ENCODE results near the gene ADCK2. TPM values are rescaled to one million over a fixed set of nuclear protein-coding genes. Genes with fewer than 3 reads are reported as not detected.
A peak's percentile ranks its signal among the peaks of the same experiment; 100 is the strongest.

The ADCK2 gene
- total and polyA plus RNA-seq, 9 of the 15 experiments (the other 6 are each of a cell fraction or from before 2014, with no cell fraction given): 0.08 to 14.3 (median 9.7) TPM

DNA sequence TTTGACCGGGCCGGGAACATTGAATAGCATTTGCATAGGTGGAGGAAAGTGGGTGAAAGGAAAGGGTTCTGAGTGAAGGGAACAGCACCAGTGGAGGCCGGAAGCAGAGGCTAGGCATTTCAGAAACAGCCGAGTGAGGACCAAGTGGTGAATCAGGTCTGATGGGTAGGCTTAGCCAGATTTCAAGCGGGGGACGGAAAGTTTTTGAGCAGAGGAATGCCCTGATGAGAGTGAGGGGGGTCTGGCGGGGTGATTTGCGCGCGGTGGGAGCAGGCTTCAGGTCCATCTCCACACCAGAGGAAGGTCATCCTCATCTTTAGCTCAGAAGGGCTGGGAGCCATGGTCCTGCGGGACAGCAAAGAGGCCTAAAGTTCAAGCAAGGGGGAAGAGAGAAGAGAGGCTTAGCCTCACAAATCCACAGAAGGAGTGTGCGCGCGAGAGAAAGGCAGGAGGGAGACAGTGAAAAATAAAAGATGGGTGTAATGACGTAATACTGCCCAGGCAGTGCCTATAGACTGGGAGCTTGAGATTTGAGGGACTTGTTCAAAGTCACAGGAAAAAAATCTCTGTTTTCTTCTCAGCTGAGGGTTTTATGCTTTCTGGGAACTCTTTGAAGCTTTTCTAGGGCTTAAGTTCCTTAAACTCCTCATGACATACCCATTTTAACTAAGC is 31.1 kb upstream of the ADCK2 start (continued):
- TF ChIP-seq, protein P1, sequence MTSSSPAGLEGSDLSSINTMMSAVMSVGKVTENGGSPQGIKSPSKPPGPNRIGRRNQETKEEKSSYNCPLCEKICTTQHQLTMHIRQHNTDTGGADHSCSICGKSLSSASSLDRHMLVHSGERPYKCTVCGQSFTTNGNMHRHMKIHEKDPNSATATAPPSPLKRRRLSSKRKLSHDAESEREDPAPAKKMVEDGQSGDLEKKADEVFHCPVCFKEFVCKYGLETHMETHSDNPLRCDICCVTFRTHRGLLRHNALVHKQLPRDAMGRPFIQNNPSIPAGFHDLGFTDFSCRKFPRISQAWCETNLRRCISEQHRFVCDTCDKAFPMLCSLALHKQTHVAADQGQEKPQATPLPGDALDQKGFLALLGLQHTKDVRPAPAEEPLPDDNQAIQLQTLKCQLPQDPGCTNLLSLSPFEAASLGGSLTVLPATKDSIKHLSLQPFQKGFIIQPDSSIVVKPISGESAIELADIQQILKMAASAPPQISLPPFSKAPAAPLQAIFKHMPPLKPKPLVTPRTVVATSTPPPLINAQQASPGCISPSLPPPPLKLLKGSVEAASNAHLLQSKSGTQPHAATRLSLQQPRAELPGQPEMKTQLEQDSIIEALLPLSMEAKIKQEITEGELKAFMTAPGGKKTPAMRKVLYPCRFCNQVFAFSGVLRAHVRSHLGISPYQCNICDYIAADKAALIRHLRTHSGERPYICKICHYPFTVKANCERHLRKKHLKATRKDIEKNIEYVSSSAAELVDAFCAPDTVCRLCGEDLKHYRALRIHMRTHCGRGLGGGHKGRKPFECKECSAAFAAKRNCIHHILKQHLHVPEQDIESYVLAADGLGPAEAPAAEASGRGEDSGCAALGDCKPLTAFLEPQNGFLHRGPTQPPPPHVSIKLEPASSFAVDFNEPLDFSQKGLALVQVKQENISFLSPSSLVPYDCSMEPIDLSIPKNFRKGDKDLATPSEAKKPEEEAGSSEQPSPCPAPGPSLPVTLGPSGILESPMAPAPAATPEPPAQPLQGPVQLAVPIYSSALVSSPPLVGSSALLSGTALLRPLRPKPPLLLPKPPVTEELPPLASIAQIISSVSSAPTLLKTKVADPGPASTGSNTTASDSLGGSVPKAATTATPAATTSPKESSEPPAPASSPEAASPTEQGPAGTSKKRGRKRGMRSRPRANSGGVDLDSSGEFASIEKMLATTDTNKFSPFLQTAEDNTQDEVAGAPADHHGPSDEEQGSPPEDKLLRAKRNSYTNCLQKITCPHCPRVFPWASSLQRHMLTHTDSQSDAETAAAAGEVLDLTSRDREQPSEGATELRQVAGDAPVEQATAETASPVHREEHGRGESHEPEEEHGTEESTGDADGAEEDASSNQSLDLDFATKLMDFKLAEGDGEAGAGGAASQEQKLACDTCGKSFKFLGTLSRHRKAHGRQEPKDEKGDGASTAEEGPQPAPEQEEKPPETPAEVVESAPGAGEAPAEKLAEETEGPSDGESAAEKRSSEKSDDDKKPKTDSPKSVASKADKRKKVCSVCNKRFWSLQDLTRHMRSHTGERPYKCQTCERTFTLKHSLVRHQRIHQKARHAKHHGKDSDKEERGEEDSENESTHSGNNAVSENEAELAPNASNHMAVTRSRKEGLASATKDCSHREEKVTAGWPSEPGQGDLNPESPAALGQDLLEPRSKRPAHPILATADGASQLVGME (CRISPR knock-in tag; IDR thresholded peaks at IDR 0.05): no peak
- TF ChIP-seq DNMT1 (IDR thresholded peaks at IDR 0.05) (no peak), TEAD4 (IDR thresholded peaks at IDR 0.05; ENCODE audit: low read length) (no peak), TEAD4 (CRISPR knock-in tag; IDR thresholded peaks at IDR 0.05; ENCODE audit: borderline replicate concordance) (no peak)
- TF ChIP-seq, protein P2, sequence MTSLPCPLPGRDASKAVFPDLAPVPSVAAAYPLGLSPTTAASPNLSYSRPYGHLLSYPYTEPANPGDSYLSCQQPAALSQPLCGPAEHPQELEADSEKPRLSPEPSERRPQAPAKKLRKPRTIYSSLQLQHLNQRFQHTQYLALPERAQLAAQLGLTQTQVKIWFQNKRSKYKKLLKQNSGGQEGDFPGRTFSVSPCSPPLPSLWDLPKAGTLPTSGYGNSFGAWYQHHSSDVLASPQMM (CRISPR knock-in tag; IDR thresholded peaks at IDR 0.05): no peak
- TF ChIP-seq, protein P3, sequence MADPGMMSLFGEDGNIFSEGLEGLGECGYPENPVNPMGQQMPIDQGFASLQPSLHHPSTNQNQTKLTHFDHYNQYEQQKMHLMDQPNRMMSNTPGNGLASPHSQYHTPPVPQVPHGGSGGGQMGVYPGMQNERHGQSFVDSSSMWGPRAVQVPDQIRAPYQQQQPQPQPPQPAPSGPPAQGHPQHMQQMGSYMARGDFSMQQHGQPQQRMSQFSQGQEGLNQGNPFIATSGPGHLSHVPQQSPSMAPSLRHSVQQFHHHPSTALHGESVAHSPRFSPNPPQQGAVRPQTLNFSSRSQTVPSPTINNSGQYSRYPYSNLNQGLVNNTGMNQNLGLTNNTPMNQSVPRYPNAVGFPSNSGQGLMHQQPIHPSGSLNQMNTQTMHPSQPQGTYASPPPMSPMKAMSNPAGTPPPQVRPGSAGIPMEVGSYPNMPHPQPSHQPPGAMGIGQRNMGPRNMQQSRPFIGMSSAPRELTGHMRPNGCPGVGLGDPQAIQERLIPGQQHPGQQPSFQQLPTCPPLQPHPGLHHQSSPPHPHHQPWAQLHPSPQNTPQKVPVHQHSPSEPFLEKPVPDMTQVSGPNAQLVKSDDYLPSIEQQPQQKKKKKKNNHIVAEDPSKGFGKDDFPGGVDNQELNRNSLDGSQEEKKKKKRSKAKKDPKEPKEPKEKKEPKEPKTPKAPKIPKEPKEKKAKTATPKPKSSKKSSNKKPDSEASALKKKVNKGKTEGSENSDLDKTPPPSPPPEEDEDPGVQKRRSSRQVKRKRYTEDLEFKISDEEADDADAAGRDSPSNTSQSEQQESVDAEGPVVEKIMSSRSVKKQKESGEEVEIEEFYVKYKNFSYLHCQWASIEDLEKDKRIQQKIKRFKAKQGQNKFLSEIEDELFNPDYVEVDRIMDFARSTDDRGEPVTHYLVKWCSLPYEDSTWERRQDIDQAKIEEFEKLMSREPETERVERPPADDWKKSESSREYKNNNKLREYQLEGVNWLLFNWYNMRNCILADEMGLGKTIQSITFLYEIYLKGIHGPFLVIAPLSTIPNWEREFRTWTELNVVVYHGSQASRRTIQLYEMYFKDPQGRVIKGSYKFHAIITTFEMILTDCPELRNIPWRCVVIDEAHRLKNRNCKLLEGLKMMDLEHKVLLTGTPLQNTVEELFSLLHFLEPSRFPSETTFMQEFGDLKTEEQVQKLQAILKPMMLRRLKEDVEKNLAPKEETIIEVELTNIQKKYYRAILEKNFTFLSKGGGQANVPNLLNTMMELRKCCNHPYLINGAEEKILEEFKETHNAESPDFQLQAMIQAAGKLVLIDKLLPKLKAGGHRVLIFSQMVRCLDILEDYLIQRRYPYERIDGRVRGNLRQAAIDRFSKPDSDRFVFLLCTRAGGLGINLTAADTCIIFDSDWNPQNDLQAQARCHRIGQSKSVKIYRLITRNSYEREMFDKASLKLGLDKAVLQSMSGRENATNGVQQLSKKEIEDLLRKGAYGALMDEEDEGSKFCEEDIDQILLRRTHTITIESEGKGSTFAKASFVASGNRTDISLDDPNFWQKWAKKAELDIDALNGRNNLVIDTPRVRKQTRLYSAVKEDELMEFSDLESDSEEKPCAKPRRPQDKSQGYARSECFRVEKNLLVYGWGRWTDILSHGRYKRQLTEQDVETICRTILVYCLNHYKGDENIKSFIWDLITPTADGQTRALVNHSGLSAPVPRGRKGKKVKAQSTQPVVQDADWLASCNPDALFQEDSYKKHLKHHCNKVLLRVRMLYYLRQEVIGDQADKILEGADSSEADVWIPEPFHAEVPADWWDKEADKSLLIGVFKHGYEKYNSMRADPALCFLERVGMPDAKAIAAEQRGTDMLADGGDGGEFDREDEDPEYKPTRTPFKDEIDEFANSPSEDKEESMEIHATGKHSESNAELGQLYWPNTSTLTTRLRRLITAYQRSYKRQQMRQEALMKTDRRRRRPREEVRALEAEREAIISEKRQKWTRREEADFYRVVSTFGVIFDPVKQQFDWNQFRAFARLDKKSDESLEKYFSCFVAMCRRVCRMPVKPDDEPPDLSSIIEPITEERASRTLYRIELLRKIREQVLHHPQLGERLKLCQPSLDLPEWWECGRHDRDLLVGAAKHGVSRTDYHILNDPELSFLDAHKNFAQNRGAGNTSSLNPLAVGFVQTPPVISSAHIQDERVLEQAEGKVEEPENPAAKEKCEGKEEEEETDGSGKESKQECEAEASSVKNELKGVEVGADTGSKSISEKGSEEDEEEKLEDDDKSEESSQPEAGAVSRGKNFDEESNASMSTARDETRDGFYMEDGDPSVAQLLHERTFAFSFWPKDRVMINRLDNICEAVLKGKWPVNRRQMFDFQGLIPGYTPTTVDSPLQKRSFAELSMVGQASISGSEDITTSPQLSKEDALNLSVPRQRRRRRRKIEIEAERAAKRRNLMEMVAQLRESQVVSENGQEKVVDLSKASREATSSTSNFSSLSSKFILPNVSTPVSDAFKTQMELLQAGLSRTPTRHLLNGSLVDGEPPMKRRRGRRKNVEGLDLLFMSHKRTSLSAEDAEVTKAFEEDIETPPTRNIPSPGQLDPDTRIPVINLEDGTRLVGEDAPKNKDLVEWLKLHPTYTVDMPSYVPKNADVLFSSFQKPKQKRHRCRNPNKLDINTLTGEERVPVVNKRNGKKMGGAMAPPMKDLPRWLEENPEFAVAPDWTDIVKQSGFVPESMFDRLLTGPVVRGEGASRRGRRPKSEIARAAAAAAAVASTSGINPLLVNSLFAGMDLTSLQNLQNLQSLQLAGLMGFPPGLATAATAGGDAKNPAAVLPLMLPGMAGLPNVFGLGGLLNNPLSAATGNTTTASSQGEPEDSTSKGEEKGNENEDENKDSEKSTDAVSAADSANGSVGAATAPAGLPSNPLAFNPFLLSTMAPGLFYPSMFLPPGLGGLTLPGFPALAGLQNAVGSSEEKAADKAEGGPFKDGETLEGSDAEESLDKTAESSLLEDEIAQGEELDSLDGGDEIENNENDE (IDR thresholded peaks at IDR 0.05; ENCODE audit: low read depth, low read length): no peak
- TF ChIP-seq, protein P4, sequence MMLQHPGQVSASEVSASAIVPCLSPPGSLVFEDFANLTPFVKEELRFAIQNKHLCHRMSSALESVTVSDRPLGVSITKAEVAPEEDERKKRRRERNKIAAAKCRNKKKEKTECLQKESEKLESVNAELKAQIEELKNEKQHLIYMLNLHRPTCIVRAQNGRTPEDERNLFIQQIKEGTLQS (IDR thresholded peaks at IDR 0.05): peak; percentile 50
- TF ChIP-seq, protein P4 (CRISPR knock-in tag; conservative IDR thresholded peaks at IDR 0.05): no peak
